Adrenal gland (tissue), 12 donors: ENCODE results near the gene NUMBL. TPM values are rescaled to one million over a fixed set of nuclear protein-coding genes. Genes with fewer than 3 reads are reported as not detected.
A peak's percentile ranks its signal among the peaks of the same experiment; 100 is the strongest.

ENCODE experiments used
- DNase-seq, 7 donors: peaks; one replicate each; pipeline ENCODE4 v3.0.0-alpha.2; 2019 to 2020
- H3K27ac ChIP-seq, 5 donors: fragments of 200-600 bp; sonication (generic) in 4 of 5; 1 replicate in 3 of 5; 2 replicates in 2 of 5; pipeline versions ENCODE4 v1.5.1 to v1.8.0; 2016 to 2020; ENCODE audit warnings: mild to moderate bottlenecking in 1 of 5
- H3K27me3 ChIP-seq: fragments of 200-600 bp; 2 replicates; pipeline ENCODE4 v1.8.0; 2021
- H3K36me3 ChIP-seq, 2 donors: fragments of 200-600 bp; replicated peaks in 1 of 2; 1 replicate in 1 of 2; 2 replicates in 1 of 2; pipeline versions ENCODE4 v1.5.1 to v1.8.0; 2018 to 2022
- H3K4me1 ChIP-seq, 2 donors: fragments of 200-600 bp; replicated peaks in 1 of 2; 1 replicate in 1 of 2; 2 replicates in 1 of 2; pipeline versions ENCODE4 v1.5.1 to v1.8.0; 2018 to 2021
- H3K4me3 ChIP-seq, 4 donors: fragments of 200-600 bp; sonication (generic) in 3 of 4; one replicate each; pipeline ENCODE4 v1.5.1; 2016 to 2018
- H3K9me3 ChIP-seq, 3 donors: fragments of 200-600 bp; sonication (generic) in 1 of 3; replicated peaks in 1 of 3; 1 replicate in 2 of 3; 2 replicates in 1 of 3; pipeline versions ENCODE4 v1.5.1 to v1.8.0; 2016 to 2021
- CTCF ChIP-seq, 6 experiments: fragments of 450-650 bp in 4 of 6; fragments of 200-600 bp in 2 of 6; sonication (generic) in 1 of 6; IDR thresholded peaks; 1 replicate in 5 of 6; 2 replicates in 1 of 6; pipeline versions ENCODE4 v1.5.1 to v1.8.0; 2016 to 2021; ENCODE audit warnings: antibody characterized with exemption in 6 of 6, mild to moderate bottlenecking in 2 of 6, moderate library complexity in 1 of 6
- POLR2A ChIP-seq, 2 donors: fragments of 450-650 bp; IDR thresholded peaks; one replicate each; pipeline ENCODE4 v1.6.1; 2017; ENCODE audit warnings: antibody characterized with exemption in 2 of 2, mild to moderate bottlenecking in 2 of 2, moderate library complexity in 1 of 2
- WGBS, 4 donors: extraction: QIAGEN DNeasy Blood & Tissue Kit in 2 of 4; methylation state at CpG; one replicate each; pipeline versions ENCODE4 v1.1.5 to v1.1.7; 2013 to 2017; 5-methylcytosine and 5-hydroxymethylcytosine counted together
- intact Hi-C, 2 donors: fragments of 100-400 bp; cut with DNase I; formaldehyde crosslinking; loops; one replicate each; pipeline versions ENCODE4 v1.14.1 to v1.15.0; 2022 to 2023
- polyA plus RNA-seq, 3 donors: library from polyadenylated mRNA; stranded (reverse); fragments of 200-250 nt in 2 of 3; fragments of 350-450 nt in 1 of 3; fragmentation: Illumina TruSeq in 1 of 3; extraction: RNeasy Lipid Tissue Mini Kit (QIAGEN cat#74804) in 1 of 3; gene quantifications; one replicate each; pipeline ENCODE4 v1.2.3, GENCODE V29; 2013 to 2014
- total RNA-seq, 9 donors: library from RNA; depleted of rRNA in 4 of 9; stranded (reverse); fragments of >200 nt in 4 of 9; fragments of 120-200 nt in 1 of 9; fragmentation: NEBNext Ultra II Directional in 1 of 9; extraction: Animal tissue kit (Norgen Biotek cat#: 25700) in 1 of 9; gene quantifications; one replicate each; pipeline versions ENCODE4 v1.1.0 to v1.2.4, GENCODE V29; 2013 to 2023
- donor health status: healthy with polysubstance abuse.
- donor health status: Bipolar disorder and iron deficiency.
- donor health status: DM: yes; HTN: yes; CAD: no.
- donor health status: DM: no; HTN: no; CAD: no.
- donor health status: DM: no; HTN: no; CAD: no.
- donor health status: DM: yes; HTN: yes; CAD: no.

The NUMBL gene
- total and polyA plus RNA-seq, 12 donors = 3.2 to 60.6 (median 30.0) TPM

- Histone ChIP-seq H3K4me3 (no peak overlapping the region), H3K4me1 (no peaks in the 10 kb centered on the region), H3K27ac (no peak overlapping the region), H3K27me3 (no peaks in the 10 kb centered on the region), H3K9me3 (no peaks in the 10 kb centered on the region), H3K36me3 (peaks cover 0 to 69% of the 10 kb centered on the region in 2 donors)
- TF ChIP-seq CTCF (IDR thresholded peaks at IDR 0.05) (no peak), POLR2A (IDR thresholded peaks at IDR 0.05) (no peak)
- intact Hi-C loops = no loop called here
- 89 to 93% (median 90%) methylated on average over 22 to 24 of the region's 24 CpGs for WGBS, 4 donors
- DNase-seq = no peak
Measured at GRCh38 chr19:40703029-40703755, 12.7 kb upstream of the NUMBL start.

- peaks cover 0 to 62% of the 10 kb centered on the region in 2 donors for H3K36me3 ChIP-seq
- intact Hi-C loops = no loop called here
- peak in 1 of 7 donors; percentile 79 for DNase-seq
- TF ChIP-seq POLR2A (IDR thresholded peaks at IDR 0.05) (no peak), CTCF (IDR thresholded peaks at IDR 0.05) (peak in 2 of 6 experiments; percentile 16 to 22)
- H3K27me3 ChIP-seq = no peaks in the 10 kb centered on the region
- no peak overlapping the region for H3K4me3 ChIP-seq
- H3K4me1 ChIP-seq = no peaks in the 10 kb centered on the region
- H3K9me3 ChIP-seq = no peaks in the 10 kb centered on the region
- WGBS, 4 donors = 79 to 88% (median 81%) methylated on average over 15 to 18 of the region's 18 CpGs
- H3K27ac ChIP-seq = no peak overlapping the region
Measured at GRCh38 chr19:40702337-40703012, 12.0 kb upstream of the NUMBL start.

GRCh38 chr19:40701758-40702157 is 11.3 kb upstream of the NUMBL start:
- DNase-seq = no peak
- 94 to 98% (median 97%) methylated on average over 6 of the region's 6 CpGs for WGBS, 4 donors
- Histone ChIP-seq H3K27ac (no peak overlapping the region), H3K9me3 (no peaks in the 10 kb centered on the region), H3K27me3 (no peaks in the 10 kb centered on the region), H3K4me3 (no peak overlapping the region), H3K36me3 (peaks cover 0 to 60% of the 10 kb centered on the region in 2 donors), H3K4me1 (no peaks in the 10 kb centered on the region)
- intact Hi-C loops = no loop called here
- TF ChIP-seq POLR2A (IDR thresholded peaks at IDR 0.05) = no peak
- no peak for TF ChIP-seq CTCF (IDR thresholded peaks at IDR 0.05)

- H3K4me1 ChIP-seq = no peaks in the 10 kb centered on the region
- no peak for DNase-seq
- no peak overlapping the region for H3K4me3 ChIP-seq
- peaks cover 0 to 60% of the 10 kb centered on the region in 2 donors for H3K36me3 ChIP-seq
- intact Hi-C loops = no loop called here
- no peaks in the 10 kb centered on the region for H3K9me3 ChIP-seq
- TF ChIP-seq POLR2A (IDR thresholded peaks at IDR 0.05) (no peak), CTCF (IDR thresholded peaks at IDR 0.05) (no peak)
- H3K27ac ChIP-seq = no peak overlapping the region
- 95 to 100% (median 96%) methylated on average over 3 to 9 of the region's 9 CpGs for WGBS, 4 donors
- no peaks in the 10 kb centered on the region for H3K27me3 ChIP-seq
Measured at GRCh38 chr19:40700083-40700482, 9.6 kb upstream of the NUMBL start.
